ENCODE results near the gene SLC5A9.
"Not testable (repeated sequence)": the region's sequence is repeated elsewhere in the genome, so short reads cannot be mapped to it uniquely, and the experiment has no call there.

Gene SLC5A9

DNA sequence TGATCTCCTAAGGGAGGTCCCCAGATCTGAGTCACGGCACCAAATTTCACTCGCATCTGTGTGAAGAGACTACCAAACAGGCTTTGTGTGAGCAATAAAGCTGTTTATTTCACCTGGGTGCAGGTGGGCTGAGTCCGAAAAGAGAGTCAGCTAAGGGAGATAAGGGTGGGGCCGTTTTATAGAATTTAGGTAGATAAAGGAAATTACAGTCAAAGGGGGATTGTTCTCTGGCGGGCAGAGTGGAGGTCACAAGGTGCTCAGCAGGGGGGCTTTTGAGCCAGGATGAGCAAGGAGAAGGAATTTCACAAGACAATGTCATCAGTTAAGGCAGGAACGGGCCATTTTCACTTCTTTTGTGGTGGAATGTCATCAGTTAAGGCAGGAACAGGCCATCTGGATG lies 8.2 kb upstream of the SLC5A9 start:
- DNase-seq (ENCODE audit: low read depth in 2 of 2): not testable (repeated sequence)

DNA sequence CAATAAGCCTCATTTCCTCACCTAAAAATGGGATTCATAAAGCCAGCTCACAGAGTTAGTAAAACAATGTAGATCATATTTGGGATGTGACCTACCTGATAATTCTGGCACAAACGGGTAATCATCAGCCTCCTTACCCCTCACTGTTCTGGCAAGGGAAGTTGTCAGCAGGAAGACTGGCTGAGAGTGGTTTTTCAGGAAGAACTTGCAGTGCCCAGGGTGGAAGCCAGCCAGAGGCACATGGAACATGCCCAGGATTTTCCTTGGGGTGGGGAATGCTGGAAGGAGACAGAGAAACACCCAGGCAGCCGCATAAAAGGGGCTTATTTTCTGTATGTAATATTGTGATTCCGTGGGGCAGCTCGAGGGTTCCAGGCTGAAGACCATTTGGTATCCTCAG lies 7.7 kb upstream of the SLC5A9 start:
- DNase-seq (ENCODE audit: low read depth in 2 of 2): no peak

GRCh38 chr1:48215222-48215621 lies 7.3 kb upstream of the SLC5A9 start:
- no peak for DNase-seq (ENCODE audit: low read depth in 2 of 2)

DNA sequence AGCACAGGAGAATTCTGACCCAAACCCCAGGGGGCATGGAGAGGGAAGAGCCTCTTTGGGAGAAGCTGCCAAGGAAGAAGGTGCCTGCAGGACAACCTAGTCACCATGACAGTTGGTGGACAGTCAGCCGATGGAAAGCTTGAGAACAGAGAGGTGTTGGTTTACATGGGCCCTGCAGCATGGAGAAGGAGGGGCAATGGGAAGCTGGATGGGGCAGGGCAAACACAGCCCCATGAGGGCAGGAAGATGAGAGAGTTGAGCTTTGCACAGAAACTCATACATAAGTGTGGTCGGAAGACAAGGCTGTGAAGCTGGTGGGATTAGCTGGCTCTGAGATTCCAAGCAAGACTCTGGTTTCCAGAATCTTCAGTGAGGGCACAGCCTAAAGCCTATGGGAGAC lies 6.6 kb upstream of the SLC5A9 start:
- DNase-seq (ENCODE audit: low read depth in 2 of 2): no peak

DNA sequence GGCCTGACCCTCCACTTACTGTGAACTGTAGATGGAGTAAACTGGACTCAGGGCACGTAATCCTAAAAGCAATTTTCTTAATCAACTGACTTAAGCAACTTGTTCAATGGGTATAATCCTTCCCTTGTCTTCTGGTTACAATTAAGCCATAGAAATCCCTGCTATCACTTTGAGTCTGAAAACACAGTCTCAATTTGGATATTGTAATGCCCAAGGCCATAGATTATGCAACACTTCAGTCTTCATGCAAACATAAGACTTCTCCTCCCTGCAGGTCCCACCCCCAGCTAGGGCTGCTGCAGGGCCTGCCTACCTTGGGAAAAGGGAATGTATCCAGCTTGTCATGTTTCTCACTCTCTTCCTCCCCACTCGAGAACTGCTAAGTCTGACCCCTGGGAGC lies 6.2 kb upstream of the SLC5A9 start:
- no peak for DNase-seq (ENCODE audit: low read depth in 2 of 2)

- no peak for DNase-seq (ENCODE audit: low read depth in 2 of 2)
Measured at GRCh38 chr1:48216941-48217340, 5.6 kb upstream of the SLC5A9 start.

DNA sequence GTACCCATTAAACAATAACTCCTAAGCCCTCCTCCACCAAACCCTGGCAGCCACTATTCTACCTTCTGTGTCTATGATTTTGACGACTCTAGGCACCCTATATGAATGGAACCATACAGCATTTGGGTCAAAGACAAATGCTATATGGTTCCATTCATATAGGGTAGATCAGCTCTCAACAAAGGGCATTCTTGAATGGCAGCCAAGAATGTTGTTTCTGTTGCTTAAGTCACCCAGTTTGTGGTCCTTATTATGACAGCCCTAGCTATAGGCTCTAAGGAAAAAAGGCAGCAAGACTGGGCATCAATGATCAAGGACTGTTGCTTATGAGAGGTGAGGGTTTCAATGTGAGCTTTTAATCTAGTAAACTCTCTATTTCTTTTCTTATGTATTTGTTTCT lies 4.7 kb upstream of the SLC5A9 start:
- no peak for DNase-seq (ENCODE audit: low read depth in 2 of 2)

DNA sequence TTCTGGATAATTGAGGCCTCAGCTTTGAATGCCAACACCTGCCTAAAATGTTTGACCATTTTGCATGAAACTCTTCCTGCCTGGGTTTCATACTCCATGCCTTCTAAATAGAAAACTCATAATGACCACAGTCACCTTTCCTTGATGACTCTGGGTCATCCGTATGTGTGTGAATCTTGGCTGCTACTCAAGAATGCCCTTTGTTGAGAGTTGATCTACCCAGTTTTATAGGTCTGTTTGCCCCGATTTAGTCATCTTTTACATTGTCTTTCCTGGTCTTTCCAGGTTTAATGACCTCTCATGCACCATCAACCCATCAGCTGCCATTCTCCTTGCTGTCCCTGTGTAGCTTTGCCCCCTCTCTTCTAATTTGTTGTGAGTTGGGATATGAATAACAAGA lies 2.7 kb upstream of the SLC5A9 start:
- no peak for DNase-seq (ENCODE audit: low read depth in 2 of 2)

DNA sequence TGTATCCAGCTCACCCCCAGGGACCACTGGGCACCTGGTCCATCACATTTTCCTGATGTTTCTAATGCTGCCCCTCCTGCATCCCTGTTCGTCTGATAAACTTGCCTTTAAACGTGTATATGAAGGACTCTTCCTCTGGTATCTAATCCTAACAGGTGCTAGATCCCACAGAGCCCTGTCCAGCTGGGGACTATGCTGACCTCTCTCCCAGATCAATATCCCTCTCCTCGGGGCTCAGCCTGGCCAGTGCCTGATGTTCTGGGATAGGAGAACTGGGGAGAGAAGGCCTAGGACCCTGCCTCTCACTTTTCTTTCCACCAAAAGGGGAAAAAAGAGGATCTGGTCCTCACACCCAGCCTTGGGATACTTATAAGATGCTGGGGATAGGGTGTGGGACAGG lies 1.4 kb upstream of the SLC5A9 start:
- no peak for DNase-seq (ENCODE audit: low read depth in 2 of 2)

- DNase-seq (ENCODE audit: low read depth in 2 of 2): no peak
Measured at GRCh38 chr1:48221657-48222056, 859 bp upstream of the SLC5A9 start.

GRCh38 chr1:48223366-48224240 lies 1.1 kb downstream of the SLC5A9 start:
- no peak for DNase-seq (ENCODE audit: low read depth in 2 of 2)

GRCh38 chr1:48224791-48225190 lies 2.3 kb downstream of the SLC5A9 start:
- no peak for DNase-seq (ENCODE audit: low read depth in 2 of 2)

DNA sequence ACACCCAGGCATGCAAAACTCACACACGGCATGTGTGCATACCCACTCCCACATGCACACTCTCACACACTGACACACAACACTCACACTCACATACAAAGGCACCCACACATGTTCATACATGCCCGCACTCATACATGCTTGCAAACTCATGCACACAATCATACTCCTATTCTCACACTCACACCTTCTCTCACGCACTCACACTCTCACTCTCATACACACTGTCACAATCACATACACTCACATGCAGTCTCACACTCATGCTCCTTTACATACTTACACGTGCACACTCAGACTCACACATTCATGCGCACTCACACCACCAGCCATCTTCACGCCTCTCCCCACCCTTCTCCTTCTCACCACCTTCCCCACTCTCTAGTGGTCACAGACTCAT lies 3.1 kb downstream of the SLC5A9 start:
- DNase-seq (ENCODE audit: low read depth in 2 of 2): no peak

DNA sequence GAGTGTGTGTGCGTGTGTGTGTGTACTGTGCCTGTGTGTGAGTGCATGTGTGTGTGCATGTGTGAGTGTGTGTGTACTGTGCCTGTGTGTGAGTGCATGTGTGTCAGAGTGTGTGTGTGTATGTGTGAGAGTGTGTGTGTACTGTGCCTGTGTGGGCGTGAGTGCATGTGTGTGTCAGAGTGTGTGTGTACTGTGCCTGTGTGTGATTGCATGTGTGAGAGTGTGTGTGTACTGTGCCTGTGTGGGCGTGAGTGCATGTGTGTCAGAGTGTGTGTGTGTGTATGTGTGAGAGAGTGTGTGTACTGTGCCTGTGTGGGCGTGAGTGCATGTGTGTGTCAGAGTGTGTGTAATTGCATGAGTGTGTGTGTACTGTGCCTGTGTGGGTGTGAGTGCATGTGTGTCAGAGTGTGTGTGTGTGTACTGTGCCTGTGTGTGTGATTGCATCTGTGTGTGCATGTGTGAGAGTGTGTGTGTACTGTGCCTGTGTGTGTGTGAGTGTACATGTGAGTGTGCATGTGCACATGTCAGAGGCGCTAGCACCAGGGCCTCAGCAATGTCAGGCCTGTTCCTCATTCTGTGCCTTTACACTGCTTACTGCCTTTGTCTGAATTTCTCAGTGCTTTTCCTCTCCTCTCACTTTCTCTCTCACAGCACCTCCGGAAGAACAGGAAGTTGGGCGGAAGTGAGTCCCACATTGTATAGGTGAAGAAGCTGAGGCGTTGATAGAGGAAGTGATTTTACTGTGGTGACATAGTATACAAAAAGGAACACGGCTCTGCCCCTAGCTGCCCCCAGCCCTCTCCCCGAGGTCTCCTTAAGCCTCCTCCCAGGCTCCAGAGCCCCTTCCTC lies 4.9 kb downstream of the SLC5A9 start:
- DNase-seq (ENCODE audit: low read depth in 2 of 2): no peak

GRCh38 chr1:48228156-48228555 lies 5.6 kb downstream of the SLC5A9 start:
- DNase-seq (ENCODE audit: low read depth in 2 of 2): no peak

- DNase-seq (ENCODE audit: low read depth in 2 of 2): no peak
Measured at GRCh38 chr1:48229317-48229716, 6.8 kb downstream of the SLC5A9 start.

DNA sequence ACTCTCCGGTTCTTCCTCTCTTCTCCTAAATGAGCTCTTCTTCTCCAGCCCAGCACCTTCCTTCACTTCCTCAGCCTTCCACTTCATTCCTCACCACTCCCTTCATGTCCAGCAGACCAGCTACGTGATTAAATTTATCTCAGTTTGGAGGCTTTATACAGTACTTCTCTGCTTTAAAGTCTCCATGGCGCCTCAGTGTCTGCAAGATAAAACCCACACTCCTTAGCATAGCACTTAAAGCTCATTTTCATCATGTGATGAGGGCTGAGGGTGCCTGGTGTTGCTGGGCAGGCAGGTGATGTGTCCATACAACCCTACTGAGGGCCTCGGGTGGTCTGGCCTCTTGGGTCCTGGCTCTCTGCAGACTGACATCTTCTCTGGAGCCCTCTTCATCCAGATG lies 7.7 kb downstream of the SLC5A9 start:
- DNase-seq (ENCODE audit: low read depth in 2 of 2): no peak

- no peak for DNase-seq (ENCODE audit: low read depth in 2 of 2)
Measured at GRCh38 chr1:48232722-48233121, 10.2 kb downstream of the SLC5A9 start.

DNA sequence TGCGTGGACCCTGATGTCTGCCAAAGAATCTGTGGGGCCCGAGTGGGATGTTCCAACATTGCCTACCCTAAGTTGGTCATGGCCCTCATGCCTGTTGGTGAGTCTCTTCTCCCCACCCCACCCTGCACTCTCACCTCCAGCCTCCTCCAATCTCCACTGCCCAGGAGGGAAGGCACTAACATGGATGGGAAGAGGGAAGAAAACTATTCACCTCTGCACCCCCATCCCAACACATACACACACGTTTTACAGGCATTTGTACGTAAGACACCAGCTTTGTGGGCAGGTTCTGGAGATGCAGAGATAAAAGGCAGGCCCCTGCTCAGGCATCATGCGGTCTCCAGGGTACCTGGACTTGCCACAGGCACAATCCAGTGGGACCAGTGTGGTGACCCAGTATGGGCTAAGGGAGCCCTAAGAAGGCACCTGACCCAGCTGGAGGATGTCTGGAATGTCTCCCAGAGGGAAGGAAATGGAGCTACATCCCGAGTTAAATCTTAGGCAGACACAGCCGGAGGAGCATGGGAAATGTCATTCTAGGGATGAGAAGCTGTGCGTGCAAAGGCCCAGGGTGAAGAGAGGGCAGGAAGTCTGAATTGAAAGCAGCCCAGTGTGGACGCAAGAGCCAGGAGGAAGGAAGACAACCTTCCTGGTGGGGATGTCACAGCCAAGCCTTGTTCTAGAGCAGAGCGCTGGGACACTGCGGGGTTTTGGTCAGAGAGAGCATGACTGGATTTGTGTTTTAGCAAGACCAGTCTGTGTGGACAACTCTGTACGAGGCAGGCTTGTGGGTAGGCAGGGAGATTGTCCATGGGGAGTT lies 11.4 kb downstream of the SLC5A9 start:
- DNase-seq (ENCODE audit: low read depth in 2 of 2): no peak

GRCh38 chr1:48235652-48236051 lies 13.1 kb downstream of the SLC5A9 start:
- DNase-seq (ENCODE audit: low read depth in 2 of 2): no peak

DNA sequence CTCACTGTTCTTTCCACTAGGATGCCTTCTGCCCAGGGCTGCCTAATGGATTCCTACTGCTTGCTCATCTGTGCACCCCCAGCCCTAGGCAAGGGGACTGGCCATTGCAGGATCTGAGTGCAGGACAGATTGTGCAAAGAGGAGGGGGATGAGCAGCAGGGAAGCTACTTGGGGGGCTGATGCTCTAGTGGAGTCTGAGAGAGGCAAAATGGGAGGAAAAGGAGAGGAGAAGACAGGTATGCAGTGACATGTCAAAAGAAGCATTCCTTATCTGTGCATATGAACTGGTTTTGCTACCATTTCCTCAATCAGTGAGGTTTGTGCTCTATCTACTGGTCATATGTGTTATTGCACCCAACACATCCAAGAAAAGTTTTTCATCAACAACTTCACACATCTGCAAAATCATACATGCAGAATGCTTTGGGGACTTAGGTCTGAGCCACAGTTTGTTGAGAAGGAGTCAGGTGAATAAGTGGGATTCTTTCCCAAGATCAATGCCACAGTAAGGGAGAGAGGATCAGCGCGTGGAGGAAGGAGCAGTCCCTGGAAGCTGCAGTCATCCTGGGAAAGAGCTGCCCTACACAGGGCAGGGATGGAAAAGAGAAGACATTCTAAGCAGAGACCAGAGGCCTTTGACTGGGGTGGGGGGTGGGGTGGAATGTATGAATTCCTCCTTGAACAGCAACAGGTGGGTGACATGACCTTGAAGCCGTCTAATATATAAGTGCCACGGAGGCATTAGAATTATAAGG lies 14.4 kb downstream of the SLC5A9 start:
- DNase-seq (ENCODE audit: low read depth in 2 of 2): no peak
